ENCODE measurements around the gene TSPAN9.

Gene TSPAN9

DNA sequence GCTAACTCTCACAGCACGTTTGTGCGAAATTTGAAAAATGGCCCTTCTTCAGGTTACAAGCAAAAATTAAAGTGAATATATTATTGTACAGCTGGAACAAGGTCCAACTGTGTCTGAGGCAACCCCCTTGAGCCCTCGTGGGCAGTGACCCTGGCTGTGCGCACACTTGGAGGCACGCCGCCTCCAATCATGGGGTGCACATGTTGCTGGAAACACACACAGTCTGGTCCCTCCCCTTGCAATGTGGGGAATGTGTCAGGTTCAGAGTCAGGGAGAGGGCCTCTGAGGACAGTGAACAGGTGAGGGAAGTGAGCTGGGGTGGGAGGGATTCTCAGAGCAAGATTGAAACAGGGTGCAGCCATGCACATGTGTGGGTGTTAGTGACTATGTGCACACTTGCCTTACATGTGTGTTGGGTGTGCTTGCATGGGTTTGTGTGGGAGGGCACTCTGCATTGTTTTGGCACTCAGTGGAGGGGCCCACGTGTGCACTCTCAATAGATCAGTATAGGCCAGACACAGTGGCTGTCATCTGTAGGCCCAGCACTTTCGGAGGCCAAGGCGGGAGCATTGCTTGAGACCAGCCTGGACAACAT, 9.6 kb downstream of the TSPAN9 start:
- no peak overlapping the region for H3K27ac ChIP-seq
- no peak for TF ChIP-seq CTCF (conservative IDR thresholded peaks at IDR 0.05)

DNA sequence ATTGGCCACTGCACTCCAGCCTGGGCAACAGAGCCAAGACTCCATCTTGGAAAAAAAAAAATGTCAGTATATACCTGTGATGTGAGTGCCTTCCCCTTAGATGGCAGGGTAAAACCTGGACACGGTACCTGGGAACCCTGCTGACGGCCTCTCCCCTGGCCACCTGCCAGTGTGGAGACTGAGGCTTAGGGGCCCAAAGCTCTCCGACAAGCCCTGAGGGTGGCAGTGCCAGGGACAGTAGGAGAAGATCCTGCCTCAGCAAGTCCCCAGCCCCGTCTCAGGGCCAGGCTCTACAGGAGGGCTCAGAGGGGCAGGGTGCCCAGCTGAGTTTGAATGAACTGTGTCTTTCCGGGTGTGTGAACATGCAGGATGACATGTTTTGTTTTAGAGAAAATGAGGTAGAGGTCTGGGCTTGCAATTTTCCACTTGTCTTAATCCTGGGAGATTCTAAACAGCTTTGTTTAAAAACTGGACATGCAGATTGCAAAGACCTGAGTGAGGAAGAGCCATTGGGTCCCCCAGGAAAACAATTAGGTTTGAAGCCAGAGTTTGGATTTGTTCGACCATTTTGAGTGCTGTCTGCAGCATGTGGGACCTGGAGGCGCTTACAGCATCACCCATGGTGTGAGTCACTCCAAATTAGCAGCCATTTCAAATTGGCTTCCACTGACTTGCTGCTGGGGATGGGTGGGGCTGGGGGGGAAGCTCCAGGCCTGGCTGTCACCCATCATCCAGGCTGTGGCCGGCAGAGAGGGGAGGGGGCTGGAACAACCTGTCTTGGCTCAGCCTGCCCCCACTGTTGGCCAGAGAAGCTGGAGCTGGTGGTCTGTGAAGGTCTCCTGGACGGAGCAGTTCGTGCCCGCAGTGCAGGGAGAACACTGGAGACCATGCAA, 10.8 kb downstream of the TSPAN9 start:
- no peak overlapping the region for H3K27ac ChIP-seq
- TF ChIP-seq CTCF (conservative IDR thresholded peaks at IDR 0.05), result no peak

GRCh38 chr12:3089588-3089987, 12.4 kb downstream of the TSPAN9 start:
- no peak overlapping the region for H3K27ac ChIP-seq
- TF ChIP-seq CTCF (conservative IDR thresholded peaks at IDR 0.05), result no peak

DNA sequence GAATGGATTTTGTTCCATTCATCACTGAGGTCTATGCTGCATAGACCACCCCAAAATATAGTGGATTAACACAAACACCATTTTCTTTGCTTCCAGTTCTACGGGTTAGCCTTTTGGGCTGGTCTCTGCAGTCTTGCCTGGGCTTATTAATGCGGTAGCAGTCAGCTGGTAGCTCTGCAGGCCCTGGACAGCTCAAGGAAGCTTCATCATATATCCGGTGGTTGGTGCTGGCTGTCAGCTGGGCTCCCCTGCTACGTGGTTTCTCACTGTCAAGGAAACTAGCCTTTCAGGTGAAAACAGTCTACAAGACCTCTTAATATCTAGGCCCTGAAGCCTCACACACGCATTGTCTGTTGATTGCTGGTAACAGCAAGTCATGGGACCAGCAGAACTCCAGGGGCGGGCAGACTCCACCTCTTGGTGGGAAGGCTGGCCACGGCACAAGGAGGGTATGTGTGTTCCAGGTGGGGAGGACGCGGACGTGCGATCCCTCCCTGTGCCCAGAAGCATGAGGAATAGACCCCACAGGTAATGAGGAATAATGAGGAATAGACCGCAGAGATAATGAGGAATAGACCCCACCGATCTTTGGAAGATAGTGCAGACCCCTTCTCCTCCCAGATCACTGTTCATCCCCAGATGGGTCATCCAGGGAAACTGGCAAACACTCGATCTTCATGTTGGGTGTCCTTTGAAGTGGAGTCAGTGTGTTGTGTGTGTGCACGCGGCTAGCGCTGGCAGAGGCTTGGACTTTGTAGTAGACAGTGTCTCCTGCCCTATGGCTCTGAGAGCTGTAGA, 13.3 kb downstream of the TSPAN9 start:
- no peak overlapping the region for H3K27ac ChIP-seq
- TF ChIP-seq CTCF (conservative IDR thresholded peaks at IDR 0.05), result no peak

GRCh38 chr12:3091038-3091319, 13.8 kb downstream of the TSPAN9 start:
- TF ChIP-seq CTCF (conservative IDR thresholded peaks at IDR 0.05), result no peak
- no peak overlapping the region for H3K27ac ChIP-seq

DNA sequence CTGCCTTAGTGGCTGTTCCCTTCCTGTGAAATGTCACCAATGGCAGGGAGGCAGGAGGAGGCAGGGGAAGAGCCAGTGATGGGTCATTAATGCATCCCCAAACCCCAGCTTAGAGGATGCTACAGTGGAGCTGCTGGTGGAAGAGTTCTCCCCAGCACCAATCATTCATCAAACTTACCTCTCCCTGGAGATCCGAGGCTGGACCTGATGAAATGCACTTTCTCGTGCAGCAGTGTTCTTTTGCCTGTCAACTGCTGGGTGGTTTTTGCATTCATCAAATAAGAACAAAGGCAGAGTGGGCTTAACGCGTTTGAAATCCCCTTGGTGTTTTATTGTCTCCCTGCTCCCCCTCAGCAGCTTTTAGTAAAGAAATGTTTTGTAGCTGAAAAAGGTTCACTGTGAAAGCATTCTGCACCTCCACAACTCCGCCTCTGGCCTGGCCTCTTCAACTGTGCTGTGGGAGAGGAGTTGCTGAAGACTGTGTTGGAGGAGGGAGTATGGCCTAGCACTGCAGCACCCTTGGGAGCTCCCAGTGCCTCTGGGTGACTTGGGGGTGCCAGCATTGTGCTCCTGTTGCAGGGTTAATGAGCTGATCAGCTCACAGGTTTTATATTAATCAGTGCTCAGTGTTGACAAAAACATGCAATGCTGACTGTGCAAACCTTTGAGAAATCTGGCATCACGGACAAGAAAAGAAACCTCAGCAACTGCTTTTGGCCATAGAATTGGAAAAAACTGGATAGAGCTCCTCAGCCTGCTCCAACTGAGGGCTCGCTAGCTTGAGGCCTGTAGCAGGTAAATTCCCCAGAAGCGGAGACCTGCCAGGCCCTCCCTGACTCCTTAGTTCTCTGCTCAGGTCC, 14.4 kb downstream of the TSPAN9 start:
- TF ChIP-seq CTCF (conservative IDR thresholded peaks at IDR 0.05), result no peak
- no peak overlapping the region for H3K27ac ChIP-seq
